ENCODE measurements around the gene DPM2.

GRCh38 chr9:127918183-127919107 is 19.2 kb downstream of the DPM2 start:
- no peak for TF ChIP-seq EZH2 (IDR thresholded peaks at IDR 0.05; ENCODE audit: borderline replicate concordance)
- TF ChIP-seq, protein P1, sequence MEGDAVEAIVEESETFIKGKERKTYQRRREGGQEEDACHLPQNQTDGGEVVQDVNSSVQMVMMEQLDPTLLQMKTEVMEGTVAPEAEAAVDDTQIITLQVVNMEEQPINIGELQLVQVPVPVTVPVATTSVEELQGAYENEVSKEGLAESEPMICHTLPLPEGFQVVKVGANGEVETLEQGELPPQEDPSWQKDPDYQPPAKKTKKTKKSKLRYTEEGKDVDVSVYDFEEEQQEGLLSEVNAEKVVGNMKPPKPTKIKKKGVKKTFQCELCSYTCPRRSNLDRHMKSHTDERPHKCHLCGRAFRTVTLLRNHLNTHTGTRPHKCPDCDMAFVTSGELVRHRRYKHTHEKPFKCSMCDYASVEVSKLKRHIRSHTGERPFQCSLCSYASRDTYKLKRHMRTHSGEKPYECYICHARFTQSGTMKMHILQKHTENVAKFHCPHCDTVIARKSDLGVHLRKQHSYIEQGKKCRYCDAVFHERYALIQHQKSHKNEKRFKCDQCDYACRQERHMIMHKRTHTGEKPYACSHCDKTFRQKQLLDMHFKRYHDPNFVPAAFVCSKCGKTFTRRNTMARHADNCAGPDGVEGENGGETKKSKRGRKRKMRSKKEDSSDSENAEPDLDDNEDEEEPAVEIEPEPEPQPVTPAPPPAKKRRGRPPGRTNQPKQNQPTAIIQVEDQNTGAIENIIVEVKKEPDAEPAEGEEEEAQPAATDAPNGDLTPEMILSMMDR (IDR thresholded peaks at IDR 0.05; ENCODE audit: poor library complexity): no peak
